A549 (cell line): ENCODE data around the gene OGFOD2.

Experiments used
- CEBPB ChIP-seq, 2 experiments: fragments of >200 bp in 1 of 2; sonication (Bioruptor Twin) in 1 of 2; formaldehyde crosslinking in 1 of 2; IDR thresholded peaks; 2 replicates each; pipeline ENCODE4 v1.6.1; 2012 to 2016
- CTCF ChIP-seq: fragments of >200 bp; sonication (Bioruptor Twin); formaldehyde crosslinking; IDR thresholded peaks from 3 replicates; pipeline ENCODE4 v1.5.1; 2016
- KDM5A ChIP-seq: fragments of 200-600 bp; sonication (generic); IDR thresholded peaks from 2 replicates; pipeline ENCODE4 v1.6.1; 2016; ENCODE audit warnings: antibody characterized with exemption, mild to moderate bottlenecking
- POLR2AphosphoS2 ChIP-seq: conservative IDR thresholded peaks from 2 replicates; pipeline ENCODE4 v1.6.1; 2012; ENCODE audit warnings: low read length, improper control_type of control experiment, inconsistent platforms

DNA sequence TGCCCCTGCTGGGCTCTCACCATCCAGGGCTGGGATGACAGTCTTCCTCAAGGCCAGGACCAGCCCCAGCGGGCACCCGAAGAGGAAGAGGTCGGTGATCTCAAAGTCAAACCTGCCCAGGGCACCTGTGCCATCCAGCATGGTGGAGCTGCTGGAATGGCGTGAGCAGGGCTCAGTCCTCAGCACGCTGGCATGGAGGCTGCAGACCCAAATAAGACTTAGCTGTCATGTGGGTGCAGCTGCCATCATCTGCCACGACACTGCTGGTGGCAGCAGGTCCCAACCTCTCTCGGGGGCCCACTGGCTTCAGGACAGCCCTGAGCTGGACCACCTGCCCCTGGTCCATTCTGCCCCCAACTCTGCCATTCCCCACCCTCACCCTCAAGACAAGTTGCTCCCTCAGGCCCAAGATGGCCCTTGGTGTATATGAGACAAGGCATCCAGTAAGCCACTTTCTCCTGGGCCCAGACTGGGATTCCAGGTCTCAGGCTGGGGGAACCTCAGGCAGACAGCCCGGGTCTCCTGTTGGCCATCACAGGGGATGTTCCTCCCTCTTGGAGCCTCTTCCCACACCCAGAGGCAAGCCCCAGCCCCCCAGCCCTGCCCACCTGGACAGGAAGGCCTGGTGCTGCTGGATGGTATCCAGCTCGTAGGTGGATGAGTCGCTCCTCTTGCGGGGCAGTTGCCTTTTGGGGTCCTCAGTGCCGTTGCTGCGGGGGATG, 19.9 kb downstream of the OGFOD2 start:
- TF ChIP-seq KDM5A (no peak), POLR2AphosphoS2 (no peak), CTCF (no peak), CEBPB (IDR thresholded peaks at IDR 0.05) (no peak)
